H1 (cell line): ENCODE results near the gene NR4A2. TPM values are rescaled to one million over a fixed set of nuclear protein-coding genes. Genes with fewer than 3 reads are reported as not detected.

Source experiments
- CEBPB ChIP-seq: IDR thresholded peaks from 2 replicates; pipeline ENCODE4 v1.6.1; 2012; ENCODE audit warnings: low read depth, low read length
- CHD7 ChIP-seq: fragments of 300-600 bp; sonication (generic); IDR thresholded peaks from 2 replicates; pipeline ENCODE4 v1.7.1; 2012; ENCODE audit warnings: low read length, moderate library complexity, mild to moderate bottlenecking, inconsistent platforms; ENCODE audit not compliant: insufficient replicate concordance
- JUN ChIP-seq: IDR thresholded peaks from 2 replicates; pipeline ENCODE4 v1.6.1; 2011; ENCODE audit warnings: low read depth, mild to moderate bottlenecking, improper control_type of control experiment, low read length
- PHF8 ChIP-seq: fragments of 200-600 bp; sonication (generic); conservative IDR thresholded peaks from 2 replicates; pipeline ENCODE4 v1.7.1; 2012; ENCODE audit warnings: low read depth, mild to moderate bottlenecking, inconsistent platforms, low read length, moderate library complexity
- SIRT6 ChIP-seq: IDR thresholded peaks from one replicate; pipeline ENCODE4 v1.7.1; 2012; ENCODE audit warnings: low read length, inconsistent platforms
- polyA plus RNA-seq, 7 experiments: library from polyadenylated mRNA; depleted of rRNA in 3 of 7; stranded (reverse) in 5 of 7; unstranded in 2 of 7; fragments of >200 nt in 5 of 7; fragments of 200-250 nt in 2 of 7; gene quantifications; 1 replicate in 5 of 7; 2 replicates in 1 of 7; 4 replicates in 1 of 7; pipeline versions ENCODE4 v1.2.1 to v1.2.3, GENCODE V29; 2011 to 2013; ENCODE audit warnings: missing spikeins in 2 of 7, mixed read lengths in 2 of 7
- total RNA-seq: library from RNA; stranded (reverse); fragmentation: NEBNext Ultra II Directional; extraction: Animal tissue kit (Norgen Biotek cat#: 25700); gene quantifications from 2 replicates; pipeline ENCODE4 v1.2.1, GENCODE V29; 2021

The NR4A2 gene
- total and polyA plus RNA-seq, 2 of the 8 experiments (the other 6 are each of a cell fraction or from before 2014, with no cell fraction given): 0.15 to 1.7 TPM

- no peak for TF ChIP-seq CHD7
- no peak for TF ChIP-seq JUN
- no peak for TF ChIP-seq SIRT6
- TF ChIP-seq PHF8: no peak
- TF ChIP-seq CEBPB: no peak
These were observed 7.9 kb upstream of the NR4A2 start (continued) for GRCh38 chr2:156340377-156340776.
